ENCODE measurements around the gene TSPEAR. TPM values are rescaled to one million over a fixed set of nuclear protein-coding genes. Genes with fewer than 3 reads are reported as not detected.

Gene TSPEAR
- total and polyA plus RNA-seq, 3 donors from 2014 or later = 0.53 to 0.62 (median 0.55) TPM

GRCh38 chr21:44521301-44521927, 190.0 kb downstream of the TSPEAR start:
- Histone ChIP-seq H3K9me3 (no peaks in the 10 kb centered on the region), H3K27ac (no peak overlapping the region), H3K27me3 (no peaks in the 10 kb centered on the region), H3K36me3 (ENCODE audit: low read depth, missing control alignments) (no peaks in the 10 kb centered on the region), H3K4me3 (no peak overlapping the region), H3K4me1 (no peaks in the 10 kb centered on the region)
- intact Hi-C loops (cut with DNase I; ENCODE audit: low total_unique reads) = no loop called here
- no peak for DNase-seq
- 87 to 96% methylated on average over 5 to 21 of the region's 22 CpGs for WGBS, 2 donors
- TF ChIP-seq CTCF (IDR thresholded peaks at IDR 0.05) = no peak

GRCh38 chr21:44520326-44521300, 190.8 kb downstream of the TSPEAR start:
- Histone ChIP-seq H3K27me3 (no peaks in the 10 kb centered on the region), H3K4me1 (no peaks in the 10 kb centered on the region), H3K27ac (no peak overlapping the region), H3K4me3 (no peak overlapping the region), H3K36me3 (ENCODE audit: low read depth, missing control alignments) (no peaks in the 10 kb centered on the region), H3K9me3 (no peaks in the 10 kb centered on the region)
- DNase-seq = no peak
- no peak for TF ChIP-seq CTCF (IDR thresholded peaks at IDR 0.05)
- no peak for TF ChIP-seq POLR2A (IDR thresholded peaks at IDR 0.05)
- intact Hi-C loops (cut with DNase I; ENCODE audit: low total_unique reads) = no loop called here
- WGBS, 2 donors = 85 to 92% methylated on average over 14 to 25 of the region's 31 CpGs

GRCh38 chr21:44519346-44520325, 191.7 kb downstream of the TSPEAR start:
- Histone ChIP-seq H3K36me3 (ENCODE audit: low read depth, missing control alignments) (no peaks in the 10 kb centered on the region), H3K27ac (no peak overlapping the region), H3K4me3 (no peak overlapping the region), H3K4me1 (no peaks in the 10 kb centered on the region), H3K9me3 (no peaks in the 10 kb centered on the region), H3K27me3 (no peaks in the 10 kb centered on the region)
- TF ChIP-seq CTCF (IDR thresholded peaks at IDR 0.05) (no peak), POLR2A (IDR thresholded peaks at IDR 0.05) (no peak)
- 91 to 92% methylated on average over 15 to 28 of the region's 28 CpGs for WGBS, 2 donors
- intact Hi-C loops (cut with DNase I; ENCODE audit: low total_unique reads) = loop anchor here (10.0 kb wide), 1 partner anchor 275 kb away; no protein-coding TSS in a partner anchor
- no peak for DNase-seq

- WGBS, 2 donors = 67 to 75% methylated on average over 12 of the region's 12 CpGs
- no peaks in the 10 kb centered on the region for H3K9me3 ChIP-seq
- no peak for DNase-seq
- H3K27me3 ChIP-seq = no peaks in the 10 kb centered on the region
- TF ChIP-seq POLR2A (IDR thresholded peaks at IDR 0.05) (no peak), CTCF (IDR thresholded peaks at IDR 0.05) (no peak)
- no peak overlapping the region for H3K4me3 ChIP-seq
- intact Hi-C loops (cut with DNase I; ENCODE audit: low total_unique reads) = loop anchor here (10.0 kb wide), 1 partner anchor 276 kb away; no protein-coding TSS in a partner anchor
- no peak overlapping the region for H3K27ac ChIP-seq
- no peaks in the 10 kb centered on the region for H3K36me3 ChIP-seq (ENCODE audit: low read depth, missing control alignments)
- H3K4me1 ChIP-seq = no peaks in the 10 kb centered on the region
These were observed 192.7 kb downstream of the TSPEAR start for GRCh38 chr21:44518686-44519085.

Data from testis (tissue), 3 donors.